Stimulated activated CD4-positive, alpha-beta T cell treated with anti-CD3 and anti-CD28 coated beads, Interleukin-4, amount 100 ng/mL, for 24 hours (primary cell): ENCODE results near the gene SLC6A5.

Experiments
- DNase-seq: peaks from one replicate; pipeline ENCODE4 v3.0.0-alpha.2; 2020

The SLC6A5 gene

DNA sequence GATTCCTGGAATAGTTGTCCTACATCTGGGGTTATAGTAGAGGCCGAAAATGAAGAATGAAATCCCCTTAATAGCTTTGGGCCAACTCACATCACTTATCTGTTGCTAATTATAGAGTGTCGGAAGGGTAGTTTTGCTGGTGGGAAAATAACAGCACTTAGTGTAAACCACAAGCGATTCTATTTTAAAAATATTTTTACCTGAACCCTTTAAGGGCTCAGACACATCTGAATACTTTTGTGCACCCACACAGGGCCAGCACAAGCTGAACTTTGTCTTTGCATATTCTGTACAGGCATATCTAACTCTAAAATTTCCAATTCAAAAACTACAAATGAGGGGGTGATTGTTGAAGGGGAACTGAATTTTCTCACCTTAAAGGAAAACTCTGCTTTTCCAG lies 27.6 kb downstream of the SLC6A5 start:
- no peak for DNase-seq

DNA sequence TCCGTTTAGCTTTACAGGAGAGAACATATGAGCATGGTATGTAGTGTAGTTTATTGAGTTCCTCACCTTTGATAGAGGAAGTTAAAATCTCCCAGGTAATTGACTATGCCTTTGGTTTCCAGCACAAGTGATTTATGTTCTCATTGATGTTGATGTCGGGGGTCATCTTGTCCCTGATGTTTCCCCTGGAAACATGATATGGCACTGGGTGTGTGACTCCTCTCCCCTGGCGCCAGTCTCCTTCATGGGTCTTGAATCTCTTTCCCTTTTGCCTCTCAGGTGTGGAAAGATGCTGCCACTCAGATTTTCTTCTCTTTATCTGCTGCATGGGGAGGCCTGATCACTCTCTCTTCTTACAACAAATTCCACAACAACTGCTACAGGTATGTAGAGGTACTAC lies 28.3 kb downstream of the SLC6A5 start:
- no peak for DNase-seq

DNA sequence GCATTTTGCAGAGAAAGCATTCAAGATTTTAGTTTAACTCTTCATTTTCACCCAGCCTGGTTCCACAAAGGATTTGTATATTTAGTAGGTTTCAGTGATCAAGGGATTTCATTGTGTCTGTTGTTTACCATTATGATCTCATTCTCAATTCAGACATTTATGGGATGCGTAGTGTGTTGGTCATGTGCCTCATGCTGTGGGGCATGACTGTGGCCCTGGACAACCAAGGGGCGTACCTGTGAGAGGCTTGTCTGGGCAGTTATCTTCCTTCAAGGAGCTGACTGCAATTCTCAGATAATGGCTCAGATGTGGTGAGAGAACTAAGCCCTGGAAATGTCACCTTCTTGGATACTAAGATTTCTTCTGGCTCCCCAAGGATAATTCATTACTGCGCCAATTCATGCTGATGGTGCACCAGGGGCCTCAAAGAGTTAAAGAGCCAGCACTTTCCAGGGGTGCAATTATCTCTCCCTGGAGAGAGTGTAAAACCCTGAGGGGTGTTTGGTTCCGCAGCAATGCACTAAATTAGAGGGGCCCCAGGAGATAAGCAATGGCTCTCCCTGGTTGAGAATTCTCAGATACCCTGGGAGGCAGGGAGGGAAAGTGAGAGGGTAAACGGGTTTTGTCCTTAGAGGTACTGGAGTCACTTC lies 32.2 kb downstream of the SLC6A5 start:
- no peak for DNase-seq

DNA sequence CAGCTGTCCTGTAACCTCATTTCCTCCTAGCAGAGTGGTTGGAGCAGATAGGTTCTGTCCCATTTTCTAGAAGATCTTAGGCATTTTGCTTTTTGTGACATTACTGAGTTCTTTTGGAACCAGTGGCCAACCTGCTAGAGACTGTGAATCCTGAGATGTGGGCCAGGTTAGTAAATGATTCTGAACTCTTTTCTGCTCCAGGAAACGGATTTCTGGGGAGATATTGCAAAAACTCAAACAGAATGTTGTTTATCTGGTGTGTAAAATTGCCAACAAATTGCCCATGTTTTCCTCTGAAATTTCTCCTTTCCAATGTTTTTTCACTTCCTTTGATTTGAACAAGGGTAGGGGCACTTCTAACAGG lies 32.7 kb downstream of the SLC6A5 start:
- DNase-seq = no peak

DNA sequence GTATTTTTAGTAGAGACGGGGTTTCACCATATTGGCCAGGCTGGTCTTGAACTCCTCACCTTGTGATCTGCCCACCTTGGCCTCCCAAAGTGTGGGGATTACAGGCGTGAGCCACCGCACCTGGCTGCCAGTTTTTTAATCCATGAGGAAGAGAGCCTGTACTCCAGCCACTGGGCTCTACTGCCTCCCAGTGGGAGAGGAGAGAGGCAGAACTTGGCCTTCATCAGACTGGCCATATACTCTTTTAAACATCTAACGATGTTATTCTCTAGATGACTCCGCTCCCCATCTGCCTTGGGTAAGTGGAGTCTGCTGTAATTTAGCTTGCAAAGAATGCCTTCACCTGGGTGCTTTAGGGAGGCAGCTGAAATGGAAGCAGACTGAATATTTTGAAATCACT lies 34.6 kb downstream of the SLC6A5 start:
- DNase-seq = no peak

DNA sequence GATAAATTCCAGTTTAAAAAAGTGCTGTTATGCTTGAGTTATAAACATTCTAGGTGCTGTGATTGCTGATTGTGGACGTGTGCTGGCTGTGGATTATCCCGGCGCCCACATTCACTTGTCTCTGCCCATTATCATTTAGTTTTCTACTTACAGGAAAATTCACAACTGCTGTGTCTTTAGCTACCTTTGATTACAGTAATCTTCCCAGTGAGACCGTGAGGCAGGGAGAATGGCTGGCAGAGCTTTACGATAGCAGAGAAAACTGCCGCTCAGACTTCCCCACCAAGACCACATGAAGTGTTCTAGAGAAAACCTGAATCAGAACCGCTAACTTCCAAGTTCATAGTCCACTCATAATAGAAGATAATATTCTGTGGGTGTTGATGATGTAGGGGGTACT lies 35.4 kb downstream of the SLC6A5 start:
- no peak for DNase-seq

DNA sequence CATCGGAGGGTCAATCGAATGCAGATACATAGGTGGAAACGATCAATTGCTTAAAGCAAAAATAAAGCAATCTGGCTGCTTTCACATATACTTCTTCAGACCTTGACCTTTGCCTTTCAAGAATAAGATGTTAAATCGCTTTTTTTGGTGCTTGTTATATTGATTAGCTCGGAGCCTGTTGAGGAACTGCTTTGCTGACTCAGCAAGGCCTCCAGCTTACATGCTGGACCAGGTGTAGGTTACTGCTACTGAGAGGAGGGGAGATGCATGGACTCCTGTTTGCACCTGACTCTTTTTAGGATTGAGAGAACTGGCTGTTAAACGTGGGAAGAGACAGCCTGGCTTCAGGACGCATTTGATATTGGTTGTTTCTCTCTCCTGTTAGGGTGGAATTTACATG lies 38.7 kb downstream of the SLC6A5 start:
- DNase-seq = no peak

DNA sequence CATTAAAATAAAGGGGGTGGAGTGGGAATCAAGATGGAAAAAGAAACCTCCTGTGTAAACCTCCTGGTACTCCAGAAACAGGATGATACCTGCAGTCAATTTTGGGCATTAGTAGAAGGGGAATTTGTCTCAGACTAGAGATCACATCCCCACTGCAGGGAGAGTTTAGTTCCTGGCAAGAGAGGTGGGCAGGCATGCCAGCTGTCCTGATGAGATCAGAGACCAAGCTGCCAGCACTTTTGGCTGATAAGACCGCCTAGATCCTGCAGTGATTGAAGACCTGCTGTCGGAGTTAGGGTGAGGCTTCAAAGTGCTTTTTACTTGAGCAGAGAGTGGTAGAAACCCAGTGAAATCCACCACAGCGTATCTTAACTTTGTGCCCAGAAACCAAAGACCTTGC lies 40.3 kb downstream of the SLC6A5 start:
- DNase-seq = no peak

DNA sequence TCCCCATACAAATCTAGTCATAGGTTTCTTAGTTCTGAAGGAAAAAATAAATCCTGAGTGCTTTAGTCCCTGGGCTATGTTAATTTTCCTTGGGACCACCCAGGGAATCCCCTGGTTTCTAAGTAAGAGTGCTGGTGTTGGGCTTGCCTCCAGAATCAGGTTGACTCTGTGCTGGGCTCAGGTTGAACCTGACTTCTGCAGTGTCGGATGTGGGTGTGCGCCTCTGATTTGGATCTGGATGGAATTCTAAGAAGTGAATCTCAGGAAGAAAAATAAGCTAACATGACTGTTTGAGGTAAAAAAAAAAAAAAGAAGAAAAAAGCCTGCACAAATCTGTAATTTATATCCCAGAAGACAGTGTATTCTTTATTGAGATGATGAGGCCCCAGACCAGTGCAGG lies 41.0 kb downstream of the SLC6A5 start:
- no peak for DNase-seq

DNA sequence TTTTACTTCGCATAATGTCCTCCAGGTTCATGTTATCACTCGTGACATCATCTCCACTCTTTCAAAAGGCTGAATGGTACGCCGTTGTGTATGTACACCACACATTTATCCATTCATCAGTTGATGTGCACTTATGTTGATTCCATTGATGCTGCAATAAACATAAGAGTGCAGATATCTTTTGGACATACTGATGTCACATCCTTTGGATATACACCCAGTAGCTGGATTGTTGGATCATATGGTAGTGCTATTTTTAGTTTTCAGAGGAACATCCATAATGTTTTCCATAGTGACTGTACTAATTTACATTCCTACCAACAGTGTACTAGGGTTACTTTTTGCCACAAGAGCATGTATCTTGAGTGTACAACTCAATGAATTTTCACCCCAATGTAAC lies 45.0 kb downstream of the SLC6A5 start:
- no peak for DNase-seq

DNA sequence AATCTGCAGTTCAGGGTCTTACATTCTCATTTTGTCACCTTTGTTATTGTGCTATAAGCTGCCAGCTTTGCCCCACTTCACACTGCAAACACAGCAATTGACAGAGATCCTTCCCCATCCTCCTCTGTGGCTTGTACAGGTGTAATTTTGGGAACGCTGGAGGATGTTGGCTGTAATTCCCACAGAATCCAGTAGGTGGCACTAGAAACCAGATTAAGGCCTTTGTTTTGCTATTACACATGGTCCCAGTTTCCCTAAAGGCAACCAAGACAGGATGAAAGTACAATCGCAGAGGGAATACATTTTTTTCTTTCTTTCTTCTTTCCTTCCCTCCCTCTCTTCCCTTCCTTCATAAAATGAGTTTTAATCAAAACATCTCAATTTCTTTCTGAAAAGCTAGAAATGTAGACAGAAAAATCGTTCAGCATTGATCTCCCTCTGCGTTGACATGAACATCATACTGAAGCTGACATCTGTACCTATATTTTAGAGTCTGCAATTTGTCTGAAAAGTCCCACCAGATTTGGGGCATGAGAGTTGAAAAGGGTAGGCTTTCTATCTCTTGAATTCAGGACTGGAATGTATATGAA lies 48.7 kb downstream of the SLC6A5 start:
- peak; percentile 47 for DNase-seq

DNA sequence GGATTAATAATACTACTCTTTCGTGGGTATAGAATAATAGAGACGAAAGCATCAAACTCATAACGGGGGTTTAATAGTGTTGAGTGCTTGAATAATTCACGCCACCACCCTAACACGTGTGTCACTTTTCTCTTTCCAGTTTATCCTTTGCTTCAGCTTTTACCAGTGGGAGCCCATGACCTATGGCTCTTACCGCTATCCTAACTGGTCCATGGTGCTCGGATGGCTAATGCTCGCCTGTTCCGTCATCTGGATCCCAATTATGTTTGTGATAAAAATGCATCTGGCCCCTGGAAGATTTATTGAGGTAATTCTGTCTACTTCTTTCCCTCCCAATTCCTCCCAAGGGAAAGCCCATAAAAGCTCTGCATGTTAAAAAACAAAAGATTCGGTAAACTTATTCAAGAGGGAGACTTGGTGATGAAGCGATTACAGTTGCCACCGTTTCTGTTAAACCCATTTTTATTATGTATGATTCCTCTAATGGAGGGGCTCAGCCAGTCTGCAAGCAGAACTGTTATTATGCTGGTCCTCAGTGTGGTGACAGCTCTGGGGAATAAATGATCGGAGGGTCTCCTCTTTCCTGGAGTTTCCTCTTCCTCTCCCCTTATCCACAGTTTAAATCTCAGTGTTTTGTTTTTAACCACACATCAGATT lies 52.9 kb downstream of the SLC6A5 start:
- DNase-seq = no peak

DNA sequence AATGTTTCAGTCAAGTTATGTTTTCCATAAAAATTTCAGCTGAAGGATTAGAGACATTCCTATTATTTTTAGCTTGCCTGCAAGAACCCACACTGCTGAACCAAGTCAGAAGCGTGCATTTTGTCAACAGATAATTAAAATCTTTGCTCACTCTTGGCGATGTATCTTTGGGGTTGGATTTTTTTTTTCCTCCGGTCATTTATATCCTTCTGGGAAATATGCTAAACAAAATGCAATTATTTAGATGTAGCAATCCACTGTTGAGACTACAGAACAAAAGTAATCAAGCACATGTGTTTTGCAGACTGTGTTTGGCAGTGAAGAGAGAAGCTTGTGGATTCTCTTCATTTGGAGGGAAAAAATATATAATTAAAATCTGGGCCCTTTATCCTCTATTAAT lies 54.6 kb downstream of the SLC6A5 start:
- DNase-seq = no peak

DNA sequence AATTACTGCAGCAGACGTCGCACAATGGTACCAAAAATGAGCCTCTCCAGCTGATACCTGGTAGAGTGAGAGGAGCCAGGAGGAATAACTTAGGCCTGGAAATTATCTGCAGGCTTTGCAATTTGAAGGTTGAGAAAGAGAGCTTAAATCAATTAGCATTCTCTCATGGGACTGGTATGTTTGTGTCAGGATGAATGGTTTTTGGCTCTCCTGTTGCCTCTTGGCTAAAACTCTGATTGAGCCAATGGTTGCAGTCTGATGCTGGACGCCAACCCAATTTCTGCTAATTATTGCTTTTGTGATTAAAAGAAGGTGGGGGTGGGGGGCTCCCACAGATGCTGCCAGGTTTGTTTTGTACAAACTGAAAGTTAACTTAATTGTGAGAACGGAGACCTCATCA lies 57.5 kb downstream of the SLC6A5 start:
- no peak for DNase-seq

DNA sequence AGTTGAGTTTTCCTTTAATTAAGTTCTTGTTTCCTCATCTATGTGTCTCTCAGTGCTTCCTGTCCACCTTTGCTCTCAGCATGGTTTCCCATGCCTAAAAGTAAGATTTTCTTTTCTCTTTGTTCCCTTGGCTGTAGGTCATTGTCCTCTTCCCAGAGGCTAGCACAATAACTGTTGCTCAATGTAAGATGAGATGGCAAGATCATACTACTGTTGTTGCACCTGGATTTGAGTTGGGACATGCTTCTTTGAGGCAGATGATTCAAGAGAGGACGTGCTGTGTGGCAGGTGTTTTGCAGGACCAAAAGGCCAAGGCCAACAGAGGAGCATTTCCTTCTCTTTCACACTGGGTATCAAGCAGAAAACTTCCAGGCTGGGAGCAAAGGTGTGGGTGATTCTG lies 58.7 kb downstream of the SLC6A5 start:
- DNase-seq = no peak

DNA sequence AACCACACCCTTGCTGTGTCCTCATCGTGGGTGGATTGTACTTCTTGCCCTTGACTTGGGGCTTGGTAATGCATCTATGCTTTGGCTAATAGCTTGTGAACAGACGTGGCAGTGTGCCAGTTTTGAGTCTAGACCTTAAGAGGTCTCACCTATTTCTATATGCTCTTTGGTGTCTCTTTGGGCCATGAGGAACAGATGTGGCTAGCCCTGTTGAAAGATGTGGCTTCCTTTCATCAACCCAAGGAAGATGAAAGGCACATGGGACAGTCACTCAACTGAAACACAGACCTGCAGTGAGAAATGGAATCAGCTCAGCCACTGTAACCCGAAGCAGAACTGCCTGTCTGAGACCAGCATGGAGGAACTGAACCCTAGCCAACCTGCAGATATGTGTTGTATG lies 62.0 kb downstream of the SLC6A5 start:
- DNase-seq = no peak

DNA sequence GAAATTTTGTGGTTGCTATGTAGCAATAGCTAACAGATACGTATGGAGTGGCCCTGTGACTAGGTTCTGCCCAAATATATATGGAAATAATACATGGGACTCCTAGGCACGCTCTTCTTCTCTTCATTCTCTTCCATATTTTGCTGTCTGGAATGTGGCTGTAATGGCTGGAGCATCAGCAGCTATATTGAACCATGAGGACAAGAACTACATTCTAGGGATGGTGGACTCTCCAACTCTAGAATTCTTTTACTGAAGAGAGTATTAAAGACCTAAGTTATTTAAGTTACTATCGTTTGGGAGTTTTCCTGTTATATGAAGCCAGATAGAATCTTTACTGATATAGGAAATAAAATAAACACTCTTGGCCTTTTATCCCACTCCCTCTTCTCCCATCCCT lies 62.4 kb downstream of the SLC6A5 start:
- no peak for DNase-seq

DNA sequence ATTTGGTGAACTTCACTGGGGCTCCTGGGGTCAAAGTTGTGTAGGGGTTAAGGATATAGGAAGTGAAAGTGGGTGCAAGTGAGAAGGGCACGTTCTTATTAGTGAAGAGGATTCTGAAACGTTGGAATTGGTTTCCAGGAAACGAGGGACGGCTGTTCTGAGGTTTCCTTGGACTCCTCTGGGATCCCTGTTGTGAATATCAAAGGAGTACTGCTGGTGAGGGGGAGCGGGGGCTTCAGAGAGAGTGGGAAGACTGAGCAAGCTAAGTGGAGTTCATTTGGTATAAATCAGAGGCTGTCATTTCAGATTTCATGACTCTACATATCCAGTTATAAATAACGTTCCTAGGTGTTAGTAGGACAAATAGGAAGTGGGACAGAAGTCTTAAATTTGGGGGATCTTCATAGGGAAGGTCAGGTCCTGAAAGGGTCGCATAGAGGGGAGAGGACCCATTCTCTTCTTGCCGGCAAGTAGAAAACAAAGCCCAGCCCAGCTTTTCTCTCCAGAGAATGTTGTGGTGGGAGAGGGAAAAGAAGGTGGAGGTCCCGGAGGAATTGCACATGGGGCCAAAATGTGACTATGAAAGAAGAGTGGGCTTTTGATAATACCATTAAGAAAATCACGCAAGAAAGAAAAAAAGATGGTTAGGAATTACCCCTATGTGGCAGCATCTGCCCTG lies 68.9 kb downstream of the SLC6A5 start:
- DNase-seq = no peak

DNA sequence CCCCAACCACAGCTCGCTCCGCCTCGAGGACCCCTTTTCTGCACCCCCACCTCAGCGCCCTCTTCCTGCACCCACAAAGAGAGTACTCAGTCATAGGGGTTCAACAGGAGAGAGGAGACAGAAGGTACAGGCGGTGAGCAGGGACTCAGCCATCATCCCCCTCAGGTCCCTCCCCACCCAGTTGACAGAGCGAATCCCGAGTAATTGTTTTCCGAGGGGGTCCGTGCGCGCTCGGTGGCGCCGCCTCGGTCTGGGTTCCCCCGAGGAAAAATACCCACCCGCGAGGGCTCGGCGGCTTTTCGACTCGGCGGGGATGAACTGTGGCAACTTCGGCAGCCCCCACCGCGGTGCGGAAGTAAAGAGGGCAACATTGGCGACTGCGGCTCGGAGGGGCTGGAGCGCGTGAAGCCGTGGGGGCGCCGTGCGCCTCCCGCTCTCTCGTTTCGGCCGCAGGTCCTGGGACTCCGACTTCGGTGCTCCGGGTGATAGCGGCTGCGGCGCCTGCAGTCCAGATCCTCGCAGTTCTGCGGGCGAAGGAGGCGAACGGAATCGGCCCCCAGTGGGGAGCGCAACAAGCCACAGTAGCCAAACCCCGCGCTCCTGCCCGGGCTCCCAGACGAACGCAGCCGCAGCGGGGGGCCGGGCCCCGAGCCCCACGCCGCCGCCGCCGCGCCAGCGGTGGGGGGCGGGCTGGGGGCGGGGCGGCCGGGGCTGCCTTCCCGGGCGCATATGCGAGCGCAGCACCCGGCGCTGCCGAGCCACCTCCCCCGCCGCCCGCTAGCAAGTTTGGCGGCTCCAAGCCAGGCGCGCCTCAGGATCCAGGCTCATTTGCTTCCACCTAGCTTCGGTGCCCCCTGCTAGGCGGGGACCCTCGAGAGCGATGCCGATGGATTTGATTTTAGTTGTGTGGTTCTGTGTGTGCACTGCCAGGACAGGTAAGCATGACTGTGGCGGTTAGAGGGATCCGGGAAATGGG lies 69.7 kb downstream of the SLC6A5 start, which contains the start of gene NELL1:
Gene NELL1 (plus strand): TSS at position 743 of the 976 bp plus-strand sequence.
- no peak for DNase-seq

DNA sequence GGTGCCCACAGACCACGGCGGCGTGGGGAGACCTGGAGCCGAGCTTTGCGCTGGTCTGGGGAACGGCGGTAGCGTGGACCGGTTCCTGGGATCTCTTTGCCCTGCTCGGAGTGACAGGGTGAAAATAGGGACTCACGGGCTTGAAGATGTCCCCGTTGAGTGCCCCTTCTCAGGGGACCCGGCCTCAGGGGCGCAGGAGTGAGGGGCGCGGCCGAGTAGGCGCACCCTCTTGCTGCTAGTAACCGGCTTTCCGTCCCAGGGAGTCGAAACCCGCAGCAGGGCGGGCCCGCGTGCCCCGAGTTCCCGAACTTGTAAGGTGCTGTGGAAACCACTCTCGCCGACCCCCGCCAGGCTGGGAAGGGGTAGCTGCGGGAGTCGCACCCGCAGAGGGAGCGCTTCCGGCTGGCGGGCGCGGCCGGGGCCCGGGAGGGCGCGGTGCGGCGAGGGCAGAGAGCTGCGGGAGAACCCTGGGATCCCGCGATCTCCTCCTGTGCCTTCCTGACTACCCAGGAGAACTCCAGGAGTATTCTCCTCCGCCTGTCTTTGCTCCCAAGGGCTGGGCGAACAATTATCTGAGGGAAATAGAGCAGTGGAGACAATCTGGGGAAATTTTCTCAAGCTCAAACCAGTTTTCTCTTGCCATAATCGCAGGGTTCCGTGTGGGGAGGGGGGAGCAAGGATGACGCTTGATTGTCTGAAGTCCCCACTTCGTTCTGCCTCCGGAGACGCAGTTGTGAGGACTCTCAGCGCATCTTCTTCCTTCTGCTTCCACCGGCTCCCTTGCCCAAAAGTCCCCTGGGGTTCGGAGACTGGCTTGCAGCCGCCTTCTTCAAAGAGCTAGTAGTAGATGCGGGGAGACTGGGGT lies 70.6 kb downstream of the SLC6A5 start:
- DNase-seq = no peak

DNA sequence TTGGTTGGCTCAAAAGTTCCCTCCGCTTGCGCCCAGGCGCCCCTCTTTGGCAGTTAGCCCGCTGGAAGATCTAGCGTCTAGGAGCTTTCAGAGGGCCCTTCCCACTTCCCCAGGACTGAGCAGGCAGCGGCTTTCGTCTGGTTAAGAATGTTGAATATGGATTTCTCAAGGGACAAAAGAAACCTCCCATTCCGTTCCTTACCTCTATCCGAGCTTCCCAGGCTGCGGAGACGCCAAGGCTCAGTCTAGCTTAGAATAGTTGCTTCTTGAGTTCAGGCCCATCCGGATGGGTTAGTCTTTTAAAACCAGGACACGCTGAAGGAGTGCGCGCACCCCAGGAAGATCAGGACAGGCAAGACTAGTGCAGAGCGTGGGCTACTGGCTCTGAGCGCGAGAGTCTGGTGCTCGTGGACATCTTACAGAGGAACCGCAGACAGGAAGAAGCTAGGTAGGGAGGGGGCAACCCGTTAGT lies 71.6 kb downstream of the SLC6A5 start:
- DNase-seq = no peak
